GM23338 (cell line): Measurements from ENCODE around the gene EPHB2. TPM values are rescaled to one million over a fixed set of nuclear protein-coding genes. Genes with fewer than 3 reads are reported as not detected.

ENCODE experiments used
- ATAC-seq: fragments of 200-7000 bp; cut with Tn5 transposase; 3 replicates; pipeline ENCODE4 v1.9.1; 2020
- DNase-seq: peaks from one replicate; pipeline ENCODE4 v3.0.0-alpha.2; 2015; ENCODE audit warnings: low spot score
- H2AFZ ChIP-seq: fragments of 200-600 bp; sonication (generic); 2 replicates; pipeline ENCODE4 v1.8.0; 2016; ENCODE audit warnings: antibody characterized with exemption, mild to moderate bottlenecking, moderate library complexity
- H3F3A ChIP-seq: fragments of 200-600 bp; sonication (generic); replicated peaks from 2 replicates; pipeline ENCODE4 v1.8.0; 2017; ENCODE audit warnings: antibody characterized with exemption, mixed run types, low read depth
- H3K27ac ChIP-seq: fragments of 200-600 bp; sonication (generic); 2 replicates; pipeline ENCODE4 v1.6.1; 2016; ENCODE audit warnings: low read depth
- H3K27me3 ChIP-seq: fragments of 200-600 bp; sonication (generic); 2 replicates; pipeline ENCODE4 v1.8.0; 2016; ENCODE audit warnings: mild to moderate bottlenecking, mixed run types, moderate library complexity; ENCODE audit not compliant: insufficient read depth
- H3K36me3 ChIP-seq: fragments of 200-600 bp; sonication (generic); 2 replicates; pipeline ENCODE4 v1.8.0; 2016; ENCODE audit warnings: mild to moderate bottlenecking; ENCODE audit not compliant: insufficient read depth
- H3K4me1 ChIP-seq: fragments of 200-600 bp; sonication (generic); 2 replicates; pipeline ENCODE4 v1.8.0; 2016; ENCODE audit warnings: mild to moderate bottlenecking, moderate library complexity; ENCODE audit not compliant: insufficient read depth
- H3K4me2 ChIP-seq: fragments of 200-600 bp; sonication (generic); 2 replicates; pipeline ENCODE4 v1.7.1; 2017; ENCODE audit warnings: mixed run types
- H3K4me3 ChIP-seq: fragments of 200-600 bp; sonication (generic); 2 replicates; pipeline ENCODE4 v1.6.1; 2016; ENCODE audit warnings: mixed run types
- H3K79me2 ChIP-seq: fragments of 200-600 bp; sonication (generic); replicated peaks from 2 replicates; pipeline ENCODE4 v1.8.0; 2017; ENCODE audit warnings: mild to moderate bottlenecking; ENCODE audit not compliant: insufficient read depth
- H3K9me2 ChIP-seq: fragments of 200-600 bp; sonication (generic); 2 replicates; pipeline ENCODE4 v1.8.0; 2017; ENCODE audit not compliant: insufficient read depth
- H4K20me1 ChIP-seq: fragments of 200-600 bp; sonication (generic); replicated peaks from 2 replicates; pipeline ENCODE4 v1.8.0; 2017; ENCODE audit warnings: mild to moderate bottlenecking; ENCODE audit not compliant: insufficient read depth
- H3K27ac Mint-ChIP-seq: 2 replicates; pipeline ENCODE4 v1.8.0; 2020; ENCODE audit warnings: inconsistent platforms, mild to moderate bottlenecking, moderate library complexity, mixed read lengths
- H3K27me3 Mint-ChIP-seq: 3 replicates; pipeline ENCODE4 v1.8.0; 2022; ENCODE audit warnings: low read depth, mild to moderate bottlenecking, moderate library complexity, mixed read lengths, inconsistent platforms; ENCODE audit not compliant: insufficient read depth, poor library complexity
- H3K36me3 Mint-ChIP-seq: 3 replicates; pipeline ENCODE4 v1.8.0; 2021; ENCODE audit warnings: low read depth, mild to moderate bottlenecking, inconsistent platforms, moderate library complexity, mixed read lengths
- H3K4me1 Mint-ChIP-seq: 3 replicates; pipeline ENCODE4 v1.8.0; 2020; ENCODE audit warnings: mild to moderate bottlenecking, inconsistent platforms, mixed read lengths
- H3K4me3 Mint-ChIP-seq: 3 replicates; pipeline ENCODE4 v1.8.0; 2021; ENCODE audit warnings: moderate library complexity, mild to moderate bottlenecking, inconsistent platforms, mixed read lengths
- H3K9me3 Mint-ChIP-seq: 3 replicates; pipeline ENCODE4 v1.8.0; 2020; ENCODE audit warnings: moderate library complexity, mild to moderate bottlenecking, inconsistent platforms, mixed read lengths
- EZH2 ChIP-seq: fragments of 200-600 bp; sonication (generic); IDR thresholded peaks from one replicate; pipeline ENCODE4 v1.8.0; 2017; ENCODE audit warnings: antibody characterized with exemption, mild to moderate bottlenecking, low read depth; ENCODE audit not compliant: unreplicated experiment
- JUNB ChIP-seq: IDR thresholded peaks from one replicate; pipeline ENCODE4 v1.6.1; 2016; ENCODE audit warnings: antibody characterized with exemption; ENCODE audit not compliant: unreplicated experiment
- NANOG ChIP-seq: IDR thresholded peaks from 2 replicates; pipeline ENCODE4 v1.6.1; 2016; ENCODE audit warnings: antibody characterized with exemption, borderline replicate concordance
- POLR2AphosphoS5 ChIP-seq: IDR thresholded peaks from 2 replicates; pipeline ENCODE4 v1.6.1; 2016; ENCODE audit warnings: antibody characterized with exemption, low read depth
- STAT1 ChIP-seq: IDR thresholded peaks from one replicate; pipeline ENCODE4 v1.6.1; 2016; ENCODE audit warnings: antibody characterized with exemption; ENCODE audit not compliant: unreplicated experiment
- ZNF114 ChIP-seq: fragments of 250-450 bp; sonication (Bioruptor Pico); IDR thresholded peaks from 2 replicates; pipeline ENCODE4 v1.5.0; 2020; ENCODE audit warnings: mild to moderate bottlenecking, moderate library complexity
- ZNF331 ChIP-seq: fragments of 250-450 bp; sonication (Bioruptor Pico); IDR thresholded peaks from 2 replicates; pipeline ENCODE4 v1.5.0; 2020; ENCODE audit warnings: low read depth, mild to moderate bottlenecking, moderate library complexity
- polyA plus RNA-seq: library from polyadenylated mRNA; unstranded; fragments of >200 nt; fragmentation: Nextera tagmentation; extraction: Ambion mirVana; gene quantifications from 2 replicates; pipeline ENCODE4 v1.2.1, GENCODE V29; 2016
- total RNA-seq: library from RNA; depleted of rRNA; stranded (reverse); fragments of >200 nt; shearing (Covaris generic); gene quantifications from 2 replicates; pipeline ENCODE4 v1.2.3, GENCODE V29; 2014
- TF ChIP-seq, protein P1 (sequence below), 2 experiments: fragments of 200-600 bp in 1 of 2; sonication (generic) in 1 of 2; conservative IDR thresholded peaks; 2 replicates each; pipeline versions ENCODE4 v1.5.1 to v1.6.1; 2016 to 2017; ENCODE audit warnings: antibody characterized with exemption in 2 of 2, low read depth in 2 of 2, mild to moderate bottlenecking in 2 of 2, moderate library complexity in 1 of 2
- TF ChIP-seq, protein P2 (sequence below): IDR thresholded peaks from 2 replicates; pipeline ENCODE4 v1.6.1; 2016; ENCODE audit warnings: antibody characterized with exemption
- TF ChIP-seq, protein P3 (sequence below): fragments of 250-450 bp; sonication (Bioruptor Pico); IDR thresholded peaks from 2 replicates; pipeline ENCODE4 v1.5.0; 2020; ENCODE audit warnings: mild to moderate bottlenecking, moderate library complexity

Gene EPHB2
- total and polyA plus RNA-seq, 2 experiments from 2014 or later: 4.1 to 20.1 TPM

DNA sequence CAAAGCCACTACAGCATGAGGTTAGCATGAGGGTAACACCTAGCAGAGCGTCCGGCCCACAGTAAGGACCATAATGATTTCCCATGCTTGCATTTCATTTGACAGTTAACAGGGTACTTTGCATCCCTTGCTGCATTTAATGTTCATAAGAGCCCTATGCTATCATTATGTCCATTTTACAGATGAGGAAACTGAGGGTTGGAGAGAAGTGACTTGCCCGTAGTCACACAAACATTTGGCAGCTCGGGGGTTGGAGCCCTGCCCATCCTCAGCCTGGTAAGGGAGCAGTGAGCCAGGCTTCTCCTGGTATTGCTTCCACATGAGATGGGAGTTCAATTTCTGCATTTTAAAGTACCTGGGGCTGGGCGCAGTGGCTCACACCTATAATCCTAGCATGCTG lies 16.5 kb upstream of the EPHB2 start:
- Mint-ChIP-seq H3K27me3 (peaks cover 7% of the 10 kb centered on the region), H3K36me3 (no peaks in the 10 kb centered on the region), H3K27ac (no peak overlapping the region), H3K4me3 (no peak overlapping the region), H3K9me3 (no peaks in the 10 kb centered on the region; the same call in 2 of the 3 replicates), H3K4me1 (peaks cover 3% of the 10 kb centered on the region; the same call in 2 of the 3 replicates)
- Histone ChIP-seq H3K79me2 (no peaks in the 10 kb centered on the region), H3K4me3 (no peak overlapping the region), H3K27me3 (no peaks in the 10 kb centered on the region), H3F3A (no peaks in the 10 kb centered on the region), H2AFZ (no peak overlapping the region), H3K9me2 (no peaks in the 10 kb centered on the region), H3K4me2 (no peak overlapping the region), H3K4me1 (no peaks in the 10 kb centered on the region), H4K20me1 (no peaks in the 10 kb centered on the region; the same call in 1 of the 2 replicates), H3K36me3 (no peaks in the 10 kb centered on the region), H3K27ac (no peak overlapping the region)
- ATAC-seq (no peak), DNase-seq (no peak)
- no peak for TF ChIP-seq JUNB

DNA sequence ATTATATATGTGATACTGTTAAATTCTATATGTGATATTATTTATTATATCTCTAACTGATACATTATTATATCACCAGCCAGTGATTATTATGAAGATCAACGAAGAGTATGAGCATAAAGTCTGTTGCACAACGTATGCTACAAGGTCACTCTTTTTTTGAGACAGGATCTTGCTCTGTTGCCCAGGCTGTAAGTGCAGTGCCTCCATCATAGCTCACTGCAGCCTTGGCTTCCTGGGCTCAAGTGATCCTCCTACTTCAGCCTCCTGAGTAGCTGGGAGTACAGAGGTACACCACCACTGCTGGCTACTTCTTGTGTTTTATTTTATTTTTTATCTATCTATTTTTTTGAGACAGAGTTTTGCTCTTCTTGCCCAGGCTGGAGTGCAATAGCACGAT lies 14.0 kb upstream of the EPHB2 start:
- H3K27me3 Mint-ChIP-seq: peaks cover 5% of the 10 kb centered on the region
- H3K27me3 ChIP-seq: no peaks in the 10 kb centered on the region
- H2AFZ ChIP-seq: no peak overlapping the region
- no peaks in the 10 kb centered on the region; the same call in 1 of the 2 replicates for H4K20me1 ChIP-seq
- H3K27ac ChIP-seq: no peak overlapping the region
- no peaks in the 10 kb centered on the region for H3K9me2 ChIP-seq
- TF ChIP-seq NANOG (no peak), EZH2 (no peak), ZNF114 (CRISPR knock-in tag) (no peak), ZNF331 (no peak), STAT1 (no peak), POLR2AphosphoS5 (no peak), JUNB (no peak)
- TF ChIP-seq, protein P1, sequence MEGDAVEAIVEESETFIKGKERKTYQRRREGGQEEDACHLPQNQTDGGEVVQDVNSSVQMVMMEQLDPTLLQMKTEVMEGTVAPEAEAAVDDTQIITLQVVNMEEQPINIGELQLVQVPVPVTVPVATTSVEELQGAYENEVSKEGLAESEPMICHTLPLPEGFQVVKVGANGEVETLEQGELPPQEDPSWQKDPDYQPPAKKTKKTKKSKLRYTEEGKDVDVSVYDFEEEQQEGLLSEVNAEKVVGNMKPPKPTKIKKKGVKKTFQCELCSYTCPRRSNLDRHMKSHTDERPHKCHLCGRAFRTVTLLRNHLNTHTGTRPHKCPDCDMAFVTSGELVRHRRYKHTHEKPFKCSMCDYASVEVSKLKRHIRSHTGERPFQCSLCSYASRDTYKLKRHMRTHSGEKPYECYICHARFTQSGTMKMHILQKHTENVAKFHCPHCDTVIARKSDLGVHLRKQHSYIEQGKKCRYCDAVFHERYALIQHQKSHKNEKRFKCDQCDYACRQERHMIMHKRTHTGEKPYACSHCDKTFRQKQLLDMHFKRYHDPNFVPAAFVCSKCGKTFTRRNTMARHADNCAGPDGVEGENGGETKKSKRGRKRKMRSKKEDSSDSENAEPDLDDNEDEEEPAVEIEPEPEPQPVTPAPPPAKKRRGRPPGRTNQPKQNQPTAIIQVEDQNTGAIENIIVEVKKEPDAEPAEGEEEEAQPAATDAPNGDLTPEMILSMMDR (conservative IDR thresholded peaks at IDR 0.05; ENCODE audit: low read depth in 2 of 2): no peak
- TF ChIP-seq, protein P2, sequence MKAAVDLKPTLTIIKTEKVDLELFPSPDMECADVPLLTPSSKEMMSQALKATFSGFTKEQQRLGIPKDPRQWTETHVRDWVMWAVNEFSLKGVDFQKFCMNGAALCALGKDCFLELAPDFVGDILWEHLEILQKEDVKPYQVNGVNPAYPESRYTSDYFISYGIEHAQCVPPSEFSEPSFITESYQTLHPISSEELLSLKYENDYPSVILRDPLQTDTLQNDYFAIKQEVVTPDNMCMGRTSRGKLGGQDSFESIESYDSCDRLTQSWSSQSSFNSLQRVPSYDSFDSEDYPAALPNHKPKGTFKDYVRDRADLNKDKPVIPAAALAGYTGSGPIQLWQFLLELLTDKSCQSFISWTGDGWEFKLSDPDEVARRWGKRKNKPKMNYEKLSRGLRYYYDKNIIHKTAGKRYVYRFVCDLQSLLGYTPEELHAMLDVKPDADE: no peak
- TF ChIP-seq, protein P3, sequence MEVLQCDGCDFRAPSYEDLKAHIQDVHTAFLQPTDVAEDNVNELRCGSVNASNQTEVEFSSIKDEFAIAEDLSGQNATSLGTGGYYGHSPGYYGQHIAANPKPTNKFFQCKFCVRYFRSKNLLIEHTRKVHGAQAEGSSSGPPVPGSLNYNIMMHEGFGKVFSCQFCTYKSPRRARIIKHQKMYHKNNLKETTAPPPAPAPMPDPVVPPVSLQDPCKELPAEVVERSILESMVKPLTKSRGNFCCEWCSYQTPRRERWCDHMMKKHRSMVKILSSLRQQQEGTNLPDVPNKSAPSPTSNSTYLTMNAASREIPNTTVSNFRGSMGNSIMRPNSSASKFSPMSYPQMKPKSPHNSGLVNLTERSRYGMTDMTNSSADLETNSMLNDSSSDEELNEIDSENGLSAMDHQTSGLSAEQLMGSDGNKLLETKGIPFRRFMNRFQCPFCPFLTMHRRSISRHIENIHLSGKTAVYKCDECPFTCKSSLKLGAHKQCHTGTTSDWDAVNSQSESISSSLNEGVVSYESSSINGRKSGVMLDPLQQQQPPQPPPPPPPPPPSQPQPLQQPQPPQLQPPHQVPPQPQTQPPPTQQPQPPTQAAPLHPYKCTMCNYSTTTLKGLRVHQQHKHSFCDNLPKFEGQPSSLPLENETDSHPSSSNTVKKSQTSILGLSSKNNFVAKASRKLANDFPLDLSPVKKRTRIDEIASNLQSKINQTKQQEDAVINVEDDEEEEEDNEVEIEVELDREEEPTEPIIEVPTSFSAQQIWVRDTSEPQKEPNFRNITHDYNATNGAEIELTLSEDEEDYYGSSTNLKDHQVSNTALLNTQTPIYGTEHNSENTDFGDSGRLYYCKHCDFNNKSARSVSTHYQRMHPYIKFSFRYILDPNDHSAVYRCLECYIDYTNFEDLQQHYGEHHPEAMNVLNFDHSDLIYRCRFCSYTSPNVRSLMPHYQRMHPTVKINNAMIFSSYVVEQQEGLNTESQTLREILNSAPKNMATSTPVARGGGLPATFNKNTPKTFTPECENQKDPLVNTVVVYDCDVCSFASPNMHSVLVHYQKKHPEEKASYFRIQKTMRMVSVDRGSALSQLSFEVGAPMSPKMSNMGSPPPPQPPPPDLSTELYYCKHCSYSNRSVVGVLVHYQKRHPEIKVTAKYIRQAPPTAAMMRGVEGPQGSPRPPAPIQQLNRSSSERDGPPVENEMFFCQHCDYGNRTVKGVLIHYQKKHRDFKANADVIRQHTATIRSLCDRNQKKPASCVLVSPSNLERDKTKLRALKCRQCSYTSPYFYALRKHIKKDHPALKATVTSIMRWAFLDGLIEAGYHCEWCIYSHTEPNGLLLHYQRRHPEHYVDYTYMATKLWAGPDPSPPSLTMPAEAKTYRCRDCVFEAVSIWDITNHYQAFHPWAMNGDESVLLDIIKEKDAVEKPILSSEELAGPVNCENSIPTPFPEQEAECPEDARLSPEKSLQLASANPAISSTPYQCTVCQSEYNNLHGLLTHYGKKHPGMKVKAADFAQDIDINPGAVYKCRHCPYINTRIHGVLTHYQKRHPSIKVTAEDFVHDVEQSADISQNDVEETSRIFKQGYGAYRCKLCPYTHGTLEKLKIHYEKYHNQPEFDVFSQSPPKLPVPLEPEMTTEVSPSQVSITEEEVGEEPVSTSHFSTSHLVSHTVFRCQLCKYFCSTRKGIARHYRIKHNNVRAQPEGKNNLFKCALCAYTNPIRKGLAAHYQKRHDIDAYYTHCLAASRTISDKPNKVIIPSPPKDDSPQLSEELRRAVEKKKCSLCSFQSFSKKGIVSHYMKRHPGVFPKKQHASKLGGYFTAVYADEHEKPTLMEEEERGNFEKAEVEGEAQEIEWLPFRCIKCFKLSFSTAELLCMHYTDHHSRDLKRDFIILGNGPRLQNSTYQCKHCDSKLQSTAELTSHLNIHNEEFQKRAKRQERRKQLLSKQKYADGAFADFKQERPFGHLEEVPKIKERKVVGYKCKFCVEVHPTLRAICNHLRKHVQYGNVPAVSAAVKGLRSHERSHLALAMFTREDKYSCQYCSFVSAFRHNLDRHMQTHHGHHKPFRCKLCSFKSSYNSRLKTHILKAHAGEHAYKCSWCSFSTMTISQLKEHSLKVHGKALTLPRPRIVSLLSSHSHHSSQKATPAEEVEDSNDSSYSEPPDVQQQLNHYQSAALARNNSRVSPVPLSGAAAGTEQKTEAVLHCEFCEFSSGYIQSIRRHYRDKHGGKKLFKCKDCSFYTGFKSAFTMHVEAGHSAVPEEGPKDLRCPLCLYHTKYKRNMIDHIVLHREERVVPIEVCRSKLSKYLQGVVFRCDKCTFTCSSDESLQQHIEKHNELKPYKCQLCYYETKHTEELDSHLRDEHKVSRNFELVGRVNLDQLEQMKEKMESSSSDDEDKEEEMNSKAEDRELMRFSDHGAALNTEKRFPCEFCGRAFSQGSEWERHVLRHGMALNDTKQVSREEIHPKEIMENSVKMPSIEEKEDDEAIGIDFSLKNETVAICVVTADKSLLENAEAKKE (CRISPR knock-in tag): no peak
- H3K36me3 Mint-ChIP-seq: no peaks in the 10 kb centered on the region
- no peak overlapping the region for H3K27ac Mint-ChIP-seq
- H3K4me2 ChIP-seq: no peak overlapping the region
- H3K4me1 Mint-ChIP-seq: no peaks in the 10 kb centered on the region
- H3F3A ChIP-seq: no peaks in the 10 kb centered on the region
- H3K79me2 ChIP-seq: no peaks in the 10 kb centered on the region
- H3K36me3 ChIP-seq: no peaks in the 10 kb centered on the region
- H3K4me1 ChIP-seq: no peaks in the 10 kb centered on the region
- DNase-seq: no peak
- ATAC-seq: no peak
- H3K4me3 ChIP-seq: no peak overlapping the region
- no peak overlapping the region for H3K4me3 Mint-ChIP-seq
- no peaks in the 10 kb centered on the region; the same call in 2 of the 3 replicates for H3K9me3 Mint-ChIP-seq
